IMR-90 (cell line): ENCODE data around the gene GUCA1C.

Experiments used
- MXI1 ChIP-seq: IDR thresholded peaks from 2 replicates; pipeline ENCODE4 v1.6.1; 2012; ENCODE audit warnings: low read depth, mild to moderate bottlenecking, low read length, moderate library complexity, borderline replicate concordance
- POLR2A ChIP-seq: IDR thresholded peaks from 2 replicates; pipeline ENCODE4 v1.6.1; 2012; ENCODE audit warnings: mild to moderate bottlenecking, low read depth, low read length
- RAD21 ChIP-seq: IDR thresholded peaks from 2 replicates; pipeline ENCODE4 v1.6.1; 2012; ENCODE audit warnings: low read length, improper control_type of control experiment
- USF2 ChIP-seq: fragments of 150-350 bp; IDR thresholded peaks from 2 replicates; pipeline ENCODE4 v1.6.1; 2017; ENCODE audit warnings: mild to moderate bottlenecking, antibody characterized with exemption, low read length, low read depth
- TF ChIP-seq, protein P1 (sequence below): conservative IDR thresholded peaks from 2 replicates; pipeline ENCODE4 v1.5.1; 2012; ENCODE audit warnings: mild to moderate bottlenecking, low read depth, low read length, improper control_type of control experiment

DNA sequence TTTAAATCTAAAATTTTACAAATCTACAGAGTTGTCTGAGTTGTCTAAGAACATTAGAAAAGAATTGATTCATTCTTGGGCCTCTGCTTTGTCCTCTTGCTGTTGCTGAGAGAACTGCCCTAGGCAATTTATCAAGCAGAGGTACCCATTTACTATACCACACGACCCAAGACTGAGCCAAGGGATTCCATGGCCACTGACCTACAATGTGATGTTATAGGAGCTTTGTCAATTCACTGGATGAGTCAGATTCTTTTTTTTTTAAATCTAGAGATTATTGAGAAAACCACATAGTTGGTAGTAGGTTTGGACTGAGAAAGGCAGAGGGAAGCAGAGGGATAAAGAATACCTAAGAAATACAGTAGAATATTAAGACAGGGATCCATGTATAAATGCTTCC is 75.8 kb downstream of the GUCA1C start:
- TF ChIP-seq, protein P1, sequence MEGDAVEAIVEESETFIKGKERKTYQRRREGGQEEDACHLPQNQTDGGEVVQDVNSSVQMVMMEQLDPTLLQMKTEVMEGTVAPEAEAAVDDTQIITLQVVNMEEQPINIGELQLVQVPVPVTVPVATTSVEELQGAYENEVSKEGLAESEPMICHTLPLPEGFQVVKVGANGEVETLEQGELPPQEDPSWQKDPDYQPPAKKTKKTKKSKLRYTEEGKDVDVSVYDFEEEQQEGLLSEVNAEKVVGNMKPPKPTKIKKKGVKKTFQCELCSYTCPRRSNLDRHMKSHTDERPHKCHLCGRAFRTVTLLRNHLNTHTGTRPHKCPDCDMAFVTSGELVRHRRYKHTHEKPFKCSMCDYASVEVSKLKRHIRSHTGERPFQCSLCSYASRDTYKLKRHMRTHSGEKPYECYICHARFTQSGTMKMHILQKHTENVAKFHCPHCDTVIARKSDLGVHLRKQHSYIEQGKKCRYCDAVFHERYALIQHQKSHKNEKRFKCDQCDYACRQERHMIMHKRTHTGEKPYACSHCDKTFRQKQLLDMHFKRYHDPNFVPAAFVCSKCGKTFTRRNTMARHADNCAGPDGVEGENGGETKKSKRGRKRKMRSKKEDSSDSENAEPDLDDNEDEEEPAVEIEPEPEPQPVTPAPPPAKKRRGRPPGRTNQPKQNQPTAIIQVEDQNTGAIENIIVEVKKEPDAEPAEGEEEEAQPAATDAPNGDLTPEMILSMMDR, result no peak
- no peak for TF ChIP-seq POLR2A
- TF ChIP-seq USF2, result no peak
- no peak for TF ChIP-seq RAD21
- TF ChIP-seq MXI1, result no peak
